H9 (cell line): ENCODE data around the gene PAOX. TPM values are rescaled to one million over a fixed set of nuclear protein-coding genes. Genes with fewer than 3 reads are reported as not detected.
A peak's percentile ranks its signal among the peaks of the same experiment; 100 is the strongest.

Source experiments
- DNase-seq: peaks from one replicate; pipeline ENCODE4 v3.0.0-alpha.2; 2017
- H2AFZ ChIP-seq: one replicate; pipeline ENCODE4 v1.6.1; 2013; ENCODE audit warnings: mild to moderate bottlenecking, low read length, control low read depth, moderate library complexity
- H2AK5ac ChIP-seq: 2 replicates; pipeline ENCODE4 v1.6.1; 2013; ENCODE audit warnings: low read length, control low read depth, mixed read lengths; ENCODE audit not compliant: insufficient read length
- H2BK120ac ChIP-seq: one replicate; pipeline ENCODE4 v1.6.1; 2013; ENCODE audit warnings: low read depth, mild to moderate bottlenecking, low read length, control low read depth, inconsistent platforms; ENCODE audit not compliant: poor library complexity, severe bottlenecking
- H2BK12ac ChIP-seq: 2 replicates; pipeline ENCODE4 v1.6.1; 2013; ENCODE audit warnings: low read length, control low read depth, mixed read lengths, low read depth; ENCODE audit not compliant: insufficient read length
- H2BK15ac ChIP-seq: 2 replicates; pipeline ENCODE4 v1.6.1; 2013; ENCODE audit warnings: low read depth, low read length, control low read depth
- H2BK20ac ChIP-seq: one replicate; pipeline ENCODE4 v1.6.1; 2013; ENCODE audit warnings: low read depth, mild to moderate bottlenecking, low read length, control low read depth, inconsistent platforms; ENCODE audit not compliant: poor library complexity, severe bottlenecking
- H2BK5ac ChIP-seq: 2 replicates; pipeline ENCODE4 v1.6.1; 2013; ENCODE audit warnings: low read length, control low read depth, mixed read lengths; ENCODE audit not compliant: insufficient read length
- H3K14ac ChIP-seq: 2 replicates; pipeline ENCODE4 v1.6.1; 2013; ENCODE audit warnings: low read length, control low read depth; ENCODE audit not compliant: insufficient read depth
- H3K18ac ChIP-seq: 2 replicates; pipeline ENCODE4 v1.6.1; 2013; ENCODE audit warnings: low read depth, mild to moderate bottlenecking, mixed read lengths, low read length, control low read depth; ENCODE audit not compliant: insufficient read length
- H3K23ac ChIP-seq: 2 replicates; pipeline ENCODE4 v1.6.1; 2013; ENCODE audit warnings: low read length, control low read depth, mixed read lengths, low read depth; ENCODE audit not compliant: insufficient read length
- H3K23me2 ChIP-seq: 2 replicates; pipeline ENCODE4 v1.6.1; 2013; ENCODE audit warnings: low read depth, mild to moderate bottlenecking, mixed read lengths, low read length, control low read depth; ENCODE audit not compliant: insufficient read length, poor library complexity, severe bottlenecking
- H3K27ac ChIP-seq: 2 replicates; pipeline ENCODE4 v1.5.1; 2013; ENCODE audit warnings: low read length, control low read depth, mixed read lengths, low read depth; ENCODE audit not compliant: insufficient read length
- H3K27me3 ChIP-seq: 2 replicates; pipeline ENCODE4 v1.6.1; 2013; ENCODE audit warnings: low read length, control low read depth, inconsistent platforms; ENCODE audit not compliant: insufficient read depth
- H3K4ac ChIP-seq: 2 replicates; pipeline ENCODE4 v1.6.1; 2013; ENCODE audit warnings: low read depth, mild to moderate bottlenecking, control low read depth, inconsistent platforms, low read length, moderate library complexity
- H3K4me1 ChIP-seq: 2 replicates; pipeline ENCODE4 v1.6.1; 2013; ENCODE audit warnings: low read length, control low read depth, inconsistent platforms; ENCODE audit not compliant: insufficient read depth
- H3K4me2 ChIP-seq: 2 replicates; pipeline ENCODE4 v1.6.1; 2013; ENCODE audit warnings: low read length, control low read depth, mixed read lengths; ENCODE audit not compliant: insufficient read length, insufficient read depth
- H3K56ac ChIP-seq: 2 replicates; pipeline ENCODE4 v1.6.1; 2013; ENCODE audit warnings: low read depth, mild to moderate bottlenecking, mixed read lengths, low read length, control low read depth; ENCODE audit not compliant: insufficient read length
- H3K79me1 ChIP-seq: 2 replicates; pipeline ENCODE4 v1.6.1; 2013; ENCODE audit warnings: low read depth, mild to moderate bottlenecking, moderate library complexity, low read length, control low read depth, inconsistent platforms; ENCODE audit not compliant: insufficient read depth, poor library complexity, severe bottlenecking
- H3K79me2 ChIP-seq: 2 replicates; pipeline ENCODE4 v1.6.1; 2013; ENCODE audit warnings: low read length, control low read depth, inconsistent platforms; ENCODE audit not compliant: insufficient read depth
- H3K9ac ChIP-seq: 2 replicates; pipeline ENCODE4 v1.6.1; 2013; ENCODE audit warnings: low read length, control low read depth, mixed read lengths; ENCODE audit not compliant: insufficient read length; ENCODE audit errors: extremely low read depth
- H3K9me3 ChIP-seq: one replicate; pipeline ENCODE4 v1.6.1; 2013; ENCODE audit warnings: low read depth, low read length, inconsistent platforms; ENCODE audit not compliant: control insufficient read depth
- H3T11ph ChIP-seq: one replicate; pipeline ENCODE4 v1.6.1; 2013; ENCODE audit warnings: mild to moderate bottlenecking, low read length, control low read depth, inconsistent platforms
- H4K20me1 ChIP-seq: one replicate; pipeline ENCODE4 v1.6.1; 2013; ENCODE audit not compliant: control insufficient read depth, insufficient read length, insufficient read depth
- H4K5ac ChIP-seq: 2 replicates; pipeline ENCODE4 v1.6.1; 2013; ENCODE audit warnings: low read depth, mild to moderate bottlenecking, mixed read lengths, low read length, control low read depth; ENCODE audit not compliant: insufficient read length
- H4K8ac ChIP-seq: replicated peaks from 2 replicates; pipeline ENCODE4 v1.6.1; 2013; ENCODE audit warnings: low read length, control low read depth, mixed read lengths, low read depth; ENCODE audit not compliant: insufficient read length
- H4K91ac ChIP-seq: 2 replicates; pipeline ENCODE4 v1.6.1; 2013; ENCODE audit warnings: low read depth, mild to moderate bottlenecking, moderate library complexity, mixed read lengths, low read length, control low read depth; ENCODE audit not compliant: insufficient read length
- H3K27ac Mint-ChIP-seq, 3 experiments: 2 replicates in 2 of 3; 3 replicates in 1 of 3; pipeline ENCODE4 v1.8.0; 2020 to 2021; ENCODE audit warnings: mixed read lengths in 3 of 3, mild to moderate bottlenecking in 1 of 3, moderate library complexity in 1 of 3
- H3K27me3 Mint-ChIP-seq: 2 replicates; pipeline ENCODE4 v1.8.0; 2021; ENCODE audit warnings: low read depth, mild to moderate bottlenecking, moderate library complexity, mixed read lengths
- H3K36me3 Mint-ChIP-seq, 3 experiments: 2 replicates in 2 of 3; 3 replicates in 1 of 3; pipeline ENCODE4 v1.8.0; 2020 to 2021; ENCODE audit warnings: low read depth in 3 of 3, mixed read lengths in 3 of 3; ENCODE audit not compliant: insufficient read depth in 1 of 3
- H3K4me1 Mint-ChIP-seq, 2 experiments: 2 replicates each; pipeline ENCODE4 v1.8.0; 2020; ENCODE audit warnings: mixed read lengths in 2 of 2
- H3K4me3 Mint-ChIP-seq, 2 experiments: 2 replicates in 1 of 2; 3 replicates in 1 of 2; pipeline ENCODE4 v1.8.0; 2020 to 2021; ENCODE audit warnings: mild to moderate bottlenecking in 2 of 2, mixed read lengths in 2 of 2, moderate library complexity in 1 of 2
- H3K9me3 Mint-ChIP-seq, 2 experiments: 2 replicates in 1 of 2; 3 replicates in 1 of 2; pipeline ENCODE4 v1.8.0; 2020; ENCODE audit warnings: mild to moderate bottlenecking in 2 of 2, mixed read lengths in 2 of 2, moderate library complexity in 1 of 2
- CTCF ChIP-seq: fragments of 200-600 bp; sonication (generic); conservative IDR thresholded peaks from 3 replicates; pipeline ENCODE4 v1.8.0; 2021; ENCODE audit warnings: antibody characterized with exemption, mild to moderate bottlenecking
- WGBS: extraction: QIAGEN DNeasy Blood & Tissue Kit; methylation state at CpG from one replicate; pipeline ENCODE4 v1.1.7; 2013; ENCODE audit warnings: missing lambda C conversion rate, low lambda C conversion rate, mixed read lengths; ENCODE audit not compliant: insufficient read length; ENCODE audit errors: extremely low coverage; 5-methylcytosine and 5-hydroxymethylcytosine counted together
- total RNA-seq: library from RNA; stranded (reverse); gene quantifications from 2 replicates; pipeline ENCODE4 v1.2.1, GENCODE V29; 2021

PAOX gene
- total RNA-seq, 1 experiment from 2014 or later, result 5.6 TPM

- Mint-ChIP-seq H3K27ac (no peak overlapping the region), H3K27me3 (peaks cover 58% of the 10 kb centered on the region), H3K36me3 (peaks cover 0 to 5% (median 1%) of the 10 kb centered on the region in 3 experiments; a peak in 1 of 7 replicates), H3K9me3 (peaks cover 0 to 3% of the 10 kb centered on the region in 2 experiments; a peak in 2 of 5 replicates), H3K4me3 (peak overlapping the region; percentile 65 to 85), H3K4me1 (peaks cover 0 to 3% of the 10 kb centered on the region in 2 experiments; a peak in 2 of 4 replicates)
- peaks cover 18% of the 10 kb centered on the region for H3K27me3 ChIP-seq
- no peak for TF ChIP-seq CTCF
- no peak overlapping the region for H4K91ac ChIP-seq
- H3K14ac ChIP-seq, result no peak overlapping the region
- H3K79me1 ChIP-seq, result no peaks in the 10 kb centered on the region
- H2AFZ ChIP-seq, result no peak overlapping the region
- no peak overlapping the region for H2AK5ac ChIP-seq
- no peak overlapping the region for H3K56ac ChIP-seq
- H2BK20ac ChIP-seq, result no peak overlapping the region
- no peak overlapping the region for H2BK120ac ChIP-seq
- H3K23me2 ChIP-seq, result peaks cover 8% of the 10 kb centered on the region
- H3K9me3 ChIP-seq, result no peaks in the 10 kb centered on the region
- H3K27ac ChIP-seq, result no peak overlapping the region
- no peak overlapping the region for H2BK15ac ChIP-seq
- H3T11ph ChIP-seq, result no peak overlapping the region
- DNase-seq, result peak; percentile 47
- H4K8ac ChIP-seq, result no peak overlapping the region
- H3K18ac ChIP-seq, result no peak overlapping the region
- H3K9ac ChIP-seq, result no peak overlapping the region
- no peak overlapping the region for H3K4ac ChIP-seq
- H3K4me2 ChIP-seq, result peak overlapping the region; percentile 62
- H2BK5ac ChIP-seq, result no peak overlapping the region
- no CpG with 5 or more reads among the region's 90 CpGs for WGBS
- H3K4me1 ChIP-seq, result no peaks in the 10 kb centered on the region
- no peak overlapping the region for H3K23ac ChIP-seq
- no peaks in the 10 kb centered on the region for H4K20me1 ChIP-seq
- no peak overlapping the region for H4K5ac ChIP-seq
- H2BK12ac ChIP-seq, result no peak overlapping the region
- no peaks in the 10 kb centered on the region for H3K79me2 ChIP-seq
Observed at GRCh38 chr10:133378251-133379096, 588 bp upstream of the PAOX start.
